Pons (tissue), 1 donor: ENCODE results near the gene TEK.

Experiments used
- DNase-seq: peaks from one replicate; pipeline ENCODE4 v3.0.0-alpha.2; 2016; ENCODE audit warnings: low spot score

TEK gene

GRCh38 chr9:27124151-27124550, 15.1 kb downstream of the TEK start:
- DNase-seq, result no peak

- peak; percentile 47 for DNase-seq
Measured at GRCh38 chr9:27125030-27125429, 16.0 kb downstream of the TEK start.

DNA sequence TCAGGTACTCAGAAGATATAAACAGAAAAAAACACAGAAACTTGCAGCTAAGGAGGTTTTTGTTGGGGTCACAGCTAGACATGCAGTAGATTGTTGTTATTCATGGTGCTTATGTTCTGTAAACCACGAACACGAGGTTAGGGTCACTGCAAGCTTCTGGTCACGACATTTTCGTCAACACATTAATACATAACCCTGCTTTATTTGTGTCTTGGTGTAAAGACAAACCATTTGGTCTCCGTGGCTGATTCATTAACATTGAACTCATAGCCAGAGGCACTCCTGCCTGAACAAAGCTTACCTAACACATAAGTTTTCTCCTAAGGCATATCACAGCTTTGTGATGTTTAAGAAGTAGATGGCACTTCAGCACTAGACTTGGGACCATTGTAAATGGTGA, 16.9 kb downstream of the TEK start:
- no peak for DNase-seq

DNA sequence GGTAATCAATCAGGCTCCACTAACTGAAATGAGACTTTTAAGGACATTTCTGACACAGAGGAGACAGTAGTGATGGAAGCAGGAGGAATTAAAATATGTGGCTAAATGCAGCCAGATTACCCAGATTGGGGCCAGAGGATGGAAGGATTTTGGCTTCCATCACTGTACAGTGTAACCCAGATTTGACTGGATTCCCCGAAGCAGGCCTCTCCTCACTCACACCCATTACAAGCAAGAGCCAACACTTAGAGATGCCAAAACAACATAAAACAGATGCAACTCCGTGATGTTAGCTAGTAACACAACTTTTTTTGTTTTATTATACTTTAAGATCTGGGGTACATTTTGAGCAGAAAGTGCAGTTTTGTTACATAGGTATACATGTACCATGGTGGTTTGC, 17.6 kb downstream of the TEK start:
- DNase-seq, result no peak

- no peak for DNase-seq
Measured at GRCh38 chr9:27129221-27129620, 20.2 kb downstream of the TEK start.

GRCh38 chr9:27131731-27132130, 22.7 kb downstream of the TEK start:
- DNase-seq, result no peak

DNA sequence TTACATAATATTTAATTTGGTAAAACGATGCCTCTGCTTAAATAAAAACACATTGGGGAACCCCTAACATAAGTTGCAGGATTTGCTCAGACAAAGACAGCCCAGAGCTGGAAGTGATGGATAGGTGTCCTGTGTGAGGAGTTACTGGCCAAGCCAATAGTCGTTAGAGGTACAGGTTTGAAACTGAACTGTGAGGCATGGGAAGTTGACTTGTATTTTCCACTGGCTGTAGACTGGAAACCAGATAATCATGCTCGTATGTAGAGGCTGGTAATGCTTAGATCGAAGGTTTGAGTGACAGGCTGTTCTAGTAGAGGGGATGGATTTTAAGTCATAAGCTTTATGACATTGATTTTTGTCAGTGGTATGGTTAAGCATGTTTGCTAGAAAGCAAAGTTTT, 24.8 kb downstream of the TEK start:
- no peak for DNase-seq

DNA sequence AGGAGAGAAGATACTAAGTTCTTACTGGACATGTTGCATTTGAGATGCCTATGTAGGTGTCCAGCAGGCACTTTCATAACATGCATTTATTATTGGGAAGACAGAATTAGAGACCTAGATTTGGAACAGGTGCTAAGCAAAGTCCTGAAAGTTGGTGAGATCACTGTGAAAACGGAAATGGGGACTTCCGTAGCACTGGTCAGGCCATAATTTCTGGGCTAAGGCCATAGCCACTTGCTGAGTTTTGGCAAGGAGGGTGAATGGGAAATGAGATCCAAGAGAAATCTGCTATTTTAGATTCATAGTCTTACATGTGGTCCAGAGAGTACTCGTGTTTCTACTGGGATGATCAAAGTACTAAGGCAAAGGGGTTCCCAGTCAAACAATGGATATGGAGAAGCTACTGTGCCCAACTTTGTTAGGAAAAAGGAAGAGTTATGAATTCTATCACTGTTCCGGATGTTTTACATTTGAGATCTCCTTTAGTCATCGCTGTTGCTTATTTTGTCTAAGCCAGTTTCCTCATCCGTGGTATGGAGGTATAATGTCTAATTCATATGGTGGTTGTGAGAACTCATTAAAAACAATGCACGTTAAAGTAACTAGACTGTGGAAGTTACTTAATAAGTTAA, 33.4 kb downstream of the TEK start:
- no peak for DNase-seq

- DNase-seq, result no peak
Measured at GRCh38 chr9:27145143-27145542, 36.1 kb downstream of the TEK start.

GRCh38 chr9:27149651-27150050, 40.6 kb downstream of the TEK start:
- no peak for DNase-seq

DNA sequence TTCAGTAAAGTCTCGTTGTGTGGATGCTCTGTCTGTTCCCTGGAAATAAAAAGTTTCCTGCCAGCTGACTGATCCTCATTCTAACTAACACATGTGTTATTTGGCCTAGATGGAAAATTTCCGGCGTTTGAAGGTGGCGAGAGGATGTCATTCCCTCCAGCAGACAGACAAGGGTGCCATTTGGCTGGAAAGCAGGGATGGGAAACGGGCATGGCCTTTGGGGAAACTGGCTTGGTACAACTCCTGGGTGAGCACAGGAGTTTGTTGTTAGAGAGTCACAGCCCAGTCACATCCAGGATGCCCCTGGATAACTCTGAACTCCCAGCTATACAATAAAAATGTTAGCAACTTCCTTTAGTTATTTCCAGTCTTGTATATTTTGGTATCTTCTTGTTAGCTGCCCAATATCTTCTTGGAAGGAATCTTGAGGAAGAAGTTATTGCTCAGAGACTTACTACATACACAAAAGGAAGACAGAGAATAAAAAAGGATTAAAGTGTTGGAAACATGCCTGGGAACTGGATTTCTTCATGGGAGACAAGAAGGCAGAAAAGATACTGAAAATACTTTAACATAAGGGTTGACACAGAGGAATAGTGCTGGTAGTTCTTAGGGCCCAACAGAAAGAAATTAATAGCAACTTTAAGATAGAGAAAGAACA, 41.9 kb downstream of the TEK start:
- DNase-seq, result no peak

DNA sequence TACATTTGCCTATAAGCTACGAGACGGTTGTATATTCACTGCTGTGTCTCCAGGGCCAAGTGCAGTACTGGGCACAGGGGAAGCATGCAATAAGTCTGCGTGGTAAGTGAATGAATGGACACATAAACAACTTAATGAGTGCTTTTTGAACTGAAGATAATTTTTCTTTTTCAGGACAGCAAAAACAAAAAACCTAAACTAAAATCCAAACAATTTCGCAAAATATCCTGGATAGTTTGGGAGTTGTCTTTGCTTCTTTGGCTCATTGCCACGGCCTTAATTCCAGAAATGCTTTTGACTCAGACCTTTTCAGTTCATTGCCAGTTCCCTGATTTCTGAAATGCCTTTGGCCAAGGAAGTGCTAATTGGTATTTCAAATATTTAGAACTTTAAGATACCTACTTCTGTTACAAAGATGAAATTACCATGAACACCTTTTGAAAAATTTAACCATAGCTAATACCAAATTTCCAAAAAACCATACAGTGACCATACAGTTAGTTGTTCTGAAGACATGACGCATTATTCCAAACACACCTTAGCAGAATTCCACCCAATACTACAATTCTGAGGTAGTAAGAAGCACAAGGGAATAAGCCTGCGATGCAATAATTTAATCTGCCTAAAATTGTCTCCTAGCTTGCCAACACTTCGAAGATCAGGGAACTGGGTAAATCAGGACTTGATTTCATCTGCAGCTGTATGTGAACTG, 42.8 kb downstream of the TEK start:
- DNase-seq, result no peak

DNA sequence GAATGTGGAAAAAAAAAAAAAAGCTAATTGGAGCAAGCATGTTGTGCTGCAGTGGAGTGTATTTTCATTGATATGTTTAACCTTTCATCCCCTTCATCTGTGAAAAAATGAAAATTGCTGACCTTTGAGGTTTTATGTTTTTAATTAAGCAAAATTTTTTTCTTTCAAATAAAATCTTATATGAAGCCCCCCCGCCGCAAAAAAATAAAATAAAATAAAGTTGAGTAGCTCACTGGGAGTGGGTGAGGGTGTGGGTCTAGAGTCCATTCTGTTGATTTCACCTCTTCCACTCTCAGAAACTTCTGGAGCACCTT, 43.3 kb downstream of the TEK start:
- DNase-seq, result no peak

- no peak for DNase-seq
Measured at GRCh38 chr9:27154908-27155307, 45.9 kb downstream of the TEK start.

DNA sequence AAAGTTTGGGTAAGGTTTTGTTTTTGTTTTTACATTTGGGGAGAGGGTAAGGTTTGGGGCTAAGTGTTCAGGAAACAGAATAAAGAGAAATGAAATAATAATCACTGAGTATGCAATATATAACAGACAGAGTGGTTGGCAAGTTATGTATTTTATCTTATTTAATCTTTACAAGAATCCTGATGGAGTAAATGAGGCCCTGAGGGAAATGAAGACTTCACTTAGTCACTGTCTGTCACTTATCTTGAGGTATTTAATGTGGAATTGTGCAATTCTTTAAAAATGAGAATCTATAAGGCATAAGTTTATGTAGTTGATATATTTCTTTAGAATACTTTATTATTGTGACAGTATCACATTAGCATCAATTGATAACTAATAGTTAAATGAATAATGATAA, 48.1 kb downstream of the TEK start:
- DNase-seq, result no peak

- DNase-seq, result no peak
Measured at GRCh38 chr9:27157736-27158135, 48.7 kb downstream of the TEK start.

DNA sequence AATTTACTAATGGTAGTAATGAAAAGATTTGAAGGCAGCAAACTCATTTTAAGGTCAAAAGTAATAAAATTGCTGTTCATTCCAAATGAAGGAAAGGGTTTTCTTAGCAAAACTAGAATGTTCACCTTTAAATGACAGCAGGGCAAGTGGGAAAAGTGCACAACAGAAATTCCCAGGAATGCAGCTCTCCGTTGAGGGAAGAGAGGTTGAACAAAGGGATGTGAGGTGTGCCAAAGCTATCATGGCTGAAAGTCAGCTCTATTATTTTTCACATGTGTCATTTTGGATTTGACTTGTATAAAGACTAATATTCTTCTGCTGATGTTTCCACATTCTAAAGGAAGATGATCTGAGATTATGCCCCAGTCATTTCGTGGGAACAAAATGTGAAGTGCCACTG, 51.6 kb downstream of the TEK start:
- no peak for DNase-seq

- DNase-seq, result no peak
Measured at GRCh38 chr9:27162045-27162444, 53.0 kb downstream of the TEK start.

GRCh38 chr9:27165068-27165467, 56.0 kb downstream of the TEK start:
- no peak for DNase-seq

- no peak for DNase-seq
Measured at GRCh38 chr9:27165670-27166069, 56.6 kb downstream of the TEK start.

DNA sequence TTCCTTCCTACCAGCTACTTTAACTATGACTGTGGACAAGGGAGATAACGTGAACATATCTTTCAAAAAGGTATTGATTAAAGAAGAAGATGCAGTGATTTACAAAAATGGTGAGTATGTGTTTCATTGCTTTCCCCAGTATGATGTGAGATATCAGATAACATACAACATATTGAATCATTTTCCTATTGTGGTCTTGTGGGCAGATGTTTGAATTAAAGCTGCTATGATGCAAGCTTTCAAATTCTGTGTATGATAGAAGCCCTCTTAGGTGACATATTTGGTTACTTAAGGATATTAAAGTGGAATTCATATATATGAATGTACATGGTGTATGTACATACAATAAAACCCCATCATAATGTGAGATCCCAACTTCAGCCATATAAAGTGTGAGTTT, 59.5 kb downstream of the TEK start:
- no peak for DNase-seq

GRCh38 chr9:27168951-27169350, 59.9 kb downstream of the TEK start:
- no peak for DNase-seq

- DNase-seq, result no peak
Measured at GRCh38 chr9:27176971-27177370, 67.9 kb downstream of the TEK start.
